Amniotic epithelial cell (primary cell): ENCODE data around the gene RALGAPB.
A peak's percentile ranks its signal among the peaks of the same experiment; 100 is the strongest.
"Not testable (repeated sequence)": the region's sequence is repeated elsewhere in the genome, so short reads cannot be mapped to it uniquely, and the experiment has no call there.

Experiments
- DNase-seq: peaks from one replicate; pipeline ENCODE4 v3.0.0-alpha.2; 2010; ENCODE audit warnings: low read depth

The RALGAPB gene

DNA sequence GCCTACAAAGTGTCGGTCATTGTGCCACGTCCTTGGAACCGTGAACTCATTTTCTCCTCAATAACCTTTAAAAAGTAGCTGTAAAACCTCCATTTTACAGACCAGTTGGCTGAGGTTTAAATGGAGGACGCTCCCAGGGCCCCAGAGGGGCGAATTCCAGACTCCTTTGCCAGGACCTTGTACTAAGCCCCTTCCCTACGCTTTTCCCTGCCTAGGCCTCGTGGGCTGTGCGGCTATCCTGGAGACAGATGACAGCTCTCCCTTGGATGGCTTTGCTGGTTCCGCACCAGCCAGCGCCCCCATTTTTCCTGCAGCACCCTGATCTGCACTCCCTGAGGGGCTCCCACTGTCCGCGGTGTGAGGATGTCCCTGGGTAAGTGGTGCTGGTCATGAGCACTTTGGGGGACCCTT, 25.4 kb upstream of the RALGAPB start:
- DNase-seq = no peak

DNA sequence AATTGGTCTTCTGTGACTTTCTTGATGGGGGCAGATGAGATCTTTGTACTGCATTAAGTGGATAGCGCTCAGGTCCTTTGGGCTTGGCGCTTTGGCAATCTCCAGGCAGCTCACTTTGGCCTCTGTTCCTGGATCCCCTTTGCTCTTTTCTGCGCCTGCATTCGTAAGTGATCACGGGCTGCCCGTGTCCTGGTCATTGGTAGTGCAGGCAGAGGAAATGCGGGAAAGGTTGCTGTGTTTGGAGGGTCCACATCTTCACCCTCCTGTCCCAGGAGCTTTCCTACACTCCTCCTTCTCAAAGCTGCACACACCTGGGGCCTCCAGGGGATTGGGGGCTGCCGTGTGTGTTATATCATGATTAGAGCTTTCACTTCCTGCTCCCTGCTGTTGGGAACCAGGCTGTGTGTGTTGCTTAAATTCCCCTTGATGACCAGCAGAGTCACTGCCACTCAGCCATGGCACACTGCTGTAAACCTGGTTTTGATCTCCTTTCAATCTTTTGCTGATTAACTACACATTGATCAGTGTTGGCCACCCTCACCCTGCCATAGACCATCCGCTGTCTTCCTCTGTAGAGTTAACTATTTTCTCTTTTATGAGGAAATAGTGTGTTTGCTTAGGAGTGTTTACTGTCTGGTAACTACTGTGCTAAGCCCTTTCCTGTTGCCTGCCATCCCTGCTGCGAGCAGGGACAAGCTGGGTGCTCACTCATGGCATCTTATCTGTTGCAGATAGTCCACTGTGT, 24.5 kb upstream of the RALGAPB start:
- no peak for DNase-seq

DNA sequence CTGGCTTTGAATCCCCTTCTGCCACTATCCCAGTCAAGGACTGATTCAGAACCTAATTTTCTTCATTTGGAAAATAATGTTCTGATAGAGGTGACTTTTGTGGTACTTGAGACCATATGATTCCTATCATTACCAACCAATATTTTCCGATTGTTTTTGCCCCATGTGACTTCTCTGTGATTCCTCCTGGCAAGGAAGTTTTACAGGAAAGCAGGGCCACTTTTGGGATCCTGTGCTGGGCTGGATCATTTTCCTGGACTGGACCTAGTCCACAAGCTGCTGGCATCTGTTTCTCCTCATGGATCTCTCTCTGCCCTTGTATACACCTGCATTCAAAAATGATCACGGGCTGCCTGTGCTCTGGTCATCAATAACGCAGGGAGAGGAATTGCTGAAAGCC, 23.6 kb upstream of the RALGAPB start:
- no peak for DNase-seq

DNA sequence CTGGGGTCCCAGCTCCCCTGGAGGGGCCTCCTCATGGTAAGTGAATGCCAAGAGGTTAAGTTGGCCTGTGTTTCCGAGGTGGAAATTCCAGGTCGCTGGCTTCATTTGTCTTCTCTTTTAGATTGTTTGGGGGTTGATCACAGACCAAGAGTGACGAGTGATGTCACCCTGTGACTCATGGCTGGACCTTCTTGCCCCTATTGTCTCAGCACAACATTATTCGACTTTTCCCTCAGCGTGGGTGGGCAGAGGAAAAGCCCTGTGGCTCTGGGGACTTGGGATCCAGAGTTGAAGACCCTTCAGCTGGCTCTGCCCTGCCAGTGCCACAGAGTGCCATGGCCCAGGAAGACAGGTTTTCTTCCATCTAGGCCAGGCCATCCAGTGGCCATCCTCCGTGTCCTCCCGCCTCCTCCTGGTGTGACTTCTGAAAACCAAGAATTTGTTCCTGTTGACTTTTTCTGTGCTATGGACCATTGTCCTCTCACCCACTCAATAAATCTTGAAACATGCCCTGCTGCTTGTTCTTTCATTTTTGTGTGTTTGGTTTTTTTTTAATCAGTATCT, 22.1 kb upstream of the RALGAPB start:
- no peak for DNase-seq

DNA sequence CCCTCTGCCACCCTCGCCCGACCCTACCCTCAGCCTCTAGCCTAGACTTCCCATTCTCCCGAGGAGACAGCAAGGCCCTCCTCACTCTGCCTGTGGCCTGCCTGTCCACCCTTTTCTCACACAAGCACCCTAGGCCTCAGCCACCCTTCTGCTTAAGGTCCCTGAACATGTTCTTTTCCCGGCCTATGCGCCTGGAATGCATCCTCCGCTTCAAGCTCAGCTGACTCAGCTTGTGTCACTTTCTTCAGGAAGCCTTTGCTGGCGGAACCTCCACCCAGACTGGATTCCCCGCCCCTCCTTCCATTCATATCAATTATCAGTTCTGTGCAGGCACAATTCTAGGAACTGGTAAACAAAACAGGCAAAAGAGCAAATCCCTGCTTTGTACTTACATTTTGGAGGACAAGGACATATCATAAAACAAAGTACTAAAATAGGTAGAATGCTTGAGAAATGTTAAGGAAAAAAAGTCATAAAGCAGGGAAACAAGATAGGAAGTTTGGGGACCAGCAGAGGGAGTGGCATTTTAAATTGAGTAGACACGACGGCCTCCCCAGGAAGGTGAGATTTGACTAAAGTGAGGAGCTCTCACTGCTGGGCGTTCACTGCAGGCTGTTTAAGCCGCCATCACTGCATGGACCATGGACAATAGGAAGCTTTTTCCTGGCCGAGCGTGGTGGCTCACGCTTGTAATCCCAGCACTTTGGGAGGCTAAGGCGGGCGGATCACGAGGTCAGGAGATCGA, 19.6 kb upstream of the RALGAPB start:
- peak; percentile 57 for DNase-seq

- no peak for DNase-seq
These were observed 18.7 kb upstream of the RALGAPB start for GRCh38 chr20:38453941-38454340.

DNA sequence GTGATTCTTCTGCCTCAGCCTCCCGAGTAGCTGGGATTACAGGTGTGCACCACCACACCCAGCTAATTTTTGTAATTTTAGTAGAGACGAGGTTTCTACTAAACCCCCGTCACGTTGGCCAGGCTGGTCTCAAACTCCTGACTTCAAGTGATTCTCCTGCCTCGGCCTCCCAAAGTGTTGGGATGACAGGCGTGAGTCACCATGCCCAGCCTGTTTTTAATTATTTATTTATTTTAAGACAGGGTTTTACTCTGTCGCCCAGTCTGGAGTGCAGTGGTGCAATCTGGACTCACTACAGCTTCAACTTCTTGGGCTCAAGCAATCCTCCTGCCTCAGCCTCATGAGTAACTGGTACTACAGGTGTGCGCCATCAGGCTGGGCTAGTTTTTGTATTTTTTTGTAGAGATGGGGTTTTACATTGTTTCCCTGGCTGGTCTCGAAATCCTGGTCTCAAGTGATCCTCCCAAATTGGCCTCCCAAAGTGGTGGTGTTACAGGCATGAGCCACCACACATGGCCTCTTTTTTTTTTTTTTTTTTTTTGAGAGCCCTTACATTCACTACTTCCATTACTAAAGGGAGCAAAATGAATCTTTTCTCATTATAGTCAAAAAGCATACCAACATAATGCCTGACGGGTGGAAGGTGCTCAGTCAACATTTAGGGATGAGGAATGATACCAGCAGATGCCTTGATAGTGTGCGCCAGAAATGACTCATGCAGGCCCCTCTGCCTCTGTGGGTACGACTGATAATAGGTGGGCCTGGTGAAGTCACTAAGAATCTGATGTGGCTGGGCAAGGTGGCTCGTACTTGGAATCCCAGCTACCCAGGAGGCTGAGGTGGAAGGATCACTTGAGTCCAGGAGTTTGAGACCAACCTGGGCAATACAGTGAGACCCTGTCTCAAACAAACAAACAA, 17.8 kb upstream of the RALGAPB start:
- DNase-seq = no peak

DNA sequence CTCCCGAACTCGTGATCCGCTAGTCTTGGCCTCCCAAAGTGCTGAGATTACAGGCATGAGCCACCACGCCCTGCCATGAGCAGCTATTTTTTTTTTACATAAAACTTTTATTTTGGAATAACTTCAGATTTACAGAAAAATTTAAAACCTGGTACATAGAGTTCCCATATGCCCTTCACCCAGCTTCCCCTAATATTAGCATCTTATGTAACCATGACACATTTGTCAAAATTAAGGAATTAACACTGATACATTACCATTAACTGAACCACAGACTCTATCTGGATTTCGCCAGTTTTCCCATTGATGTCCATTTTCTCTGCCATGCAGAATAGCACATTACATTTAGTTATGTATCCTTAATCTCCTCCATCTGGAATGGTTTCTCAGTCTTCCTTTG, 14.3 kb upstream of the RALGAPB start:
- no peak for DNase-seq

GRCh38 chr20:38460040-38460623, 12.5 kb upstream of the RALGAPB start:
- peak; percentile 84 for DNase-seq

GRCh38 chr20:38460631-38461030, 12.0 kb upstream of the RALGAPB start:
- DNase-seq = not testable (repeated sequence)

- DNase-seq = not testable (repeated sequence)
These were observed 11.5 kb upstream of the RALGAPB start for GRCh38 chr20:38461167-38461566.

GRCh38 chr20:38461569-38461968, 11.1 kb upstream of the RALGAPB start:
- not testable (repeated sequence) for DNase-seq

GRCh38 chr20:38466171-38466570, 6.5 kb upstream of the RALGAPB start:
- no peak for DNase-seq

DNA sequence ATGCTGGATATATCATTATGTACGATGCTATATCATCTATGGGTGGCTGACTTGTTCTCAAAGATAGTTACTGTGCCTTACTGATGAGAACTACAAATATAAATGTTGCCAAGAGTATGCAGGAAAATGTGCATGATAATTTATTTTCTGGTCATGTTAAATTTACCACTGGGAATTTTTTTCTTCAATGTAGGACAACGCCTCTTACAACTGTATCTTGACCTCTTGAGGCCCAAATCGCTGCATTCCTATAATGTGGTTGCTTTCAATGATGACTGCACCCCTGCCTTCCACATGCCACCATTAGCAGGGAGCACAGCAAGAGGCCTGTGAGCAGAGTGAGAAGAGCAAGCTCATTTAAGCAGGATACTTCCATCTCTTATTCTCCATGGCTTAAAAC, 5.7 kb upstream of the RALGAPB start:
- DNase-seq = no peak

DNA sequence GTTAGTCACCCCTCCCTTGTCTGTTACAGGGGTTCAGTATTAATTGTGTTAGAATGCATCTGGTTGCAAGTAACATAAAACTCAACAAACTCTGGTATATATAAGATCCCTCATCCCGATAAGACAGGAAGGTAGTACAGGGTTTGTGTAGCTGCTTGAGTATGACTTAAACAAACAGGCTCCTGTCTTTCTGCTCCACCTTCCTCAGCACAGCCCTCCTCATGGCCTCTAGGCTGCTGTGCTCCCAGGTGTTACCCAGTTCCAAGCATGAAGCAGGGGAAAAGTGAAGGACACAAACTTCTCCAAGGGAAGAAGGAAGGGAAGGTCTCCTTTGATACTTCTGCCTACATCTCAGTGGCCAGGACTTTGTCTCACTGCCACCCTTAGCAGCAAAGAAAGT, 1.4 kb upstream of the RALGAPB start:
- no peak for DNase-seq

DNA sequence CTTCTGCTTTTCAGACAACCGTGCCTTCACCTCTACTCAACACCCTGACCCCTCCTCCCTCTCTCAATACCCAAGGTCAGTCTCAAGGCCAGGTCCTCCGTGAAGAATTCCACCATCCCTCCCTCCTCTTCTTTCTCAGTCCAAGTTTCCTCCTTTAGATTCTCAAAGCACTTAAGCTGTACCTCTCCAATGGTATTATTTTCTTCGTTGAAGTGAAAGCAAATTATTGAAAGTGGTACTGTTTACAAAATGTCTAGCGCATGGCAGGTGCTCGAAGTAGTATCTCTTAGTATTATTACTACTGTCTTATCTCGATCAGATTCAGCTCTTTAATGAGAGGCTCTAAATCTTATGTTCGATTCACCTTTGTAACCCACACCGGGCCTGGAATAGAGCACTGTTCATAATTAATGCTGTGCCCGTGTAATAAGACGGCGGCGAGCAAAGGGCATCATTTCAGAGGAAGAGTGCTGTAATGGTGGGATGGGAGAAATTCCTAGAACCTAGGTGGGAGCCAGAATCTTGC, 593 bp upstream of the RALGAPB start:
- no peak for DNase-seq

DNA sequence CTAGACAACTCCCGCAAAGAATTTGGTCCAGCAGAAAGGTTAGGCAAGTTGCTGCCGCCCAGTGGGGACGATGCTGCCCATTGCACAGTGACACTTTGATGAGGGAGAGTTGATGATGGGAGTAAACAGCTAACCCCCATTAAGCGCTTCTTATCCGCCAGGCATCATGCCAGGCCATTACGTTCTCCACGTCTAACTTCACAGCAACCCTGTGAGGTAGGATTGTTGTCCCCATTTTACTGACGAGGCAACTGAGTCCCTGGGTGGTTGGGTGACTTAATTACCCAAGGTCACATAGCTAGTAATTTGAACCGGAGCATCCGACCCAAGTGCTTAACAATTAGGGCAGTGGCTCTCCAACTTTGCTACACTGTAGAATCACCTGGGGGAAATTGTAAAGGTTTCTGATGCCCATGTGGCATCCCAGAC, 738 bp downstream of the RALGAPB start:
- peak; percentile 12 for DNase-seq

DNA sequence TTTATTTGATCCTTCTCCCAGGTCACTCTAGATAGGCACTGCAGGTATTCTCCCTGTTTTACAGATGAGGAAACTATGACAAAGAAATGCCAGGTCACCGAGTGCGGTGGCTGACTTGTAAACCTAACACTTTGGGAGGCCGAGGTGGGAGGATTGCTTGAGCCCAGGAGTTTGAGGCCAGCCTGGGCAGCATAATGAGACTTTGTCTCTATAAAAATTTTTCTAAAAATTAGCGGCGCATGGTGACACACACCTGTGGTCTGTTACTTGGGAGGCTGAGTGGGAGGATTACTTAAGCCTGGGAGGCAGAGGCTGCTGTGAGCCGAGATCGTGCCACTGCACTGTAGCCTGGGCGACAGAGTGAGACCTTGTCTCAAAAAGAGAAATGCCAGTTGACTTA, 5.1 kb downstream of the RALGAPB start:
- DNase-seq = no peak

GRCh38 chr20:38479596-38479995, 7.0 kb downstream of the RALGAPB start:
- no peak for DNase-seq

DNA sequence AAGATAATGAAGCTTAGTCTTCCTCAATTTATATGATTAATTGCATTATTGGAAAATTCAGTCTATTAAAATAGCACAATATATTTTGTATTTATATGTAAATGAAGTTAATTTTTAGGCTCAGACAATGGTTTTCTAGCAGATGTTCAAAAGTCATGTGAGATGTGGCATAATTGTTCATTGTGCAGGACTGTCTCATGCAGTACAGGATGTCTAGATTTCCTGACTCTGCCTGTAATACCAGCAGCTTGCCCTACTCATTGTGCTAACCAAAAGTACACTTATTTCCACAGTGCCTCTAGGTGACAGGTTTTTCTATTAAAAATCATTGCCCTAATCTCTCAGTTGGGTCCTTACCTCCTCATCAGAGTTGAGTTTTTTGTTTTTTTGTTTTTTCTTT, 12.4 kb downstream of the RALGAPB start:
- no peak for DNase-seq

- no peak for DNase-seq
These were observed 16.5 kb downstream of the RALGAPB start for GRCh38 chr20:38489181-38489580.
